Vagina (tissue), 2 donors: ENCODE measurements around the gene TPRG1L. TPM values are rescaled to one million over a fixed set of nuclear protein-coding genes. Genes with fewer than 3 reads are reported as not detected.

Source experiments
- DNase-seq, 2 donors: peaks; one replicate each; pipeline ENCODE4 v3.0.0-alpha.2; 2017; ENCODE audit errors: extremely low spot score in 2 of 2
- H3K27ac ChIP-seq: fragments of 200-600 bp; sonication (generic); one replicate; pipeline ENCODE4 v1.5.1; 2019
- H3K27me3 ChIP-seq: fragments of 200-600 bp; sonication (generic); one replicate; pipeline ENCODE4 v1.5.1; 2019
- H3K36me3 ChIP-seq, 2 donors: fragments of 200-600 bp; sonication (generic); one replicate each; pipeline ENCODE4 v1.5.1; 2017 to 2019
- H3K4me1 ChIP-seq: fragments of 200-600 bp; sonication (generic); one replicate; pipeline ENCODE4 v1.5.1; 2019
- H3K4me3 ChIP-seq, 2 donors: fragments of 200-600 bp; sonication (generic); 1 replicate in 1 of 2; 2 replicates in 1 of 2; pipeline ENCODE4 v1.5.1; 2016 to 2019
- H3K9me3 ChIP-seq: fragments of 200-600 bp; sonication (generic); one replicate; pipeline ENCODE4 v1.5.1; 2019
- CTCF ChIP-seq, 3 experiments: fragments of 450-650 bp in 2 of 3; fragments of 200-600 bp in 1 of 3; sonication (generic) in 1 of 3; IDR thresholded peaks; one replicate each; pipeline ENCODE4 v1.5.1; 2017 to 2019; ENCODE audit warnings: antibody characterized with exemption in 3 of 3, mild to moderate bottlenecking in 2 of 3, moderate library complexity in 2 of 3
- POLR2A ChIP-seq, 2 donors: fragments of 450-650 bp; IDR thresholded peaks; one replicate each; pipeline ENCODE4 v1.6.1; 2017; ENCODE audit warnings: antibody characterized with exemption in 2 of 2, mild to moderate bottlenecking in 2 of 2, moderate library complexity in 2 of 2
- POLR2AphosphoS5 ChIP-seq, 2 donors: sonication (generic); formaldehyde crosslinking; IDR thresholded peaks; one replicate each; pipeline ENCODE4 v1.9.0; 2017; ENCODE audit warnings: antibody characterized with exemption in 2 of 2, mild to moderate bottlenecking in 2 of 2, low read depth in 1 of 2; ENCODE audit not compliant: insufficient read depth in 1 of 2
- intact Hi-C: fragments of 100-400 bp; cut with DNase I; formaldehyde crosslinking; loops from one replicate; pipeline ENCODE4 v1.15.1; 2023
- total RNA-seq: library from RNA; depleted of rRNA; stranded (reverse); fragments of >200 nt; gene quantifications from one replicate; pipeline ENCODE4 v1.2.3, GENCODE V29; 2016

TPRG1L gene
- total RNA-seq, 1 donor from 2014 or later, result 44.9 TPM

GRCh38 chr1:3671371-3672180, 46.8 kb downstream of the TPRG1L start:
- H3K9me3 ChIP-seq, result no peaks in the 10 kb centered on the region
- no peak for DNase-seq
- TF ChIP-seq CTCF (IDR thresholded peaks at IDR 0.05), result no peak
- no peaks in the 10 kb centered on the region for H3K36me3 ChIP-seq
- H3K4me3 ChIP-seq, result no peak overlapping the region
- intact Hi-C loops, result no loop called here
- no peaks in the 10 kb centered on the region for H3K27me3 ChIP-seq
- H3K27ac ChIP-seq, result no peak overlapping the region
- peaks cover 10% of the 10 kb centered on the region for H3K4me1 ChIP-seq

GRCh38 chr1:3672231-3672970, 47.6 kb downstream of the TPRG1L start:
- intact Hi-C loops, result no loop called here
- no peak overlapping the region for H3K4me3 ChIP-seq
- no peaks in the 10 kb centered on the region for H3K36me3 ChIP-seq
- H3K27ac ChIP-seq, result no peak overlapping the region
- peaks cover 10% of the 10 kb centered on the region for H3K4me1 ChIP-seq
- H3K27me3 ChIP-seq, result no peaks in the 10 kb centered on the region
- no peak for DNase-seq
- H3K9me3 ChIP-seq, result no peaks in the 10 kb centered on the region
- no peak for TF ChIP-seq CTCF (IDR thresholded peaks at IDR 0.05)
- TF ChIP-seq POLR2A (IDR thresholded peaks at IDR 0.05), result no peak
- no peak for TF ChIP-seq POLR2AphosphoS5 (IDR thresholded peaks at IDR 0.05; ENCODE audit: insufficient read depth in 1 of 2, low read depth in 1 of 2)

- DNase-seq, result no peak
- Histone ChIP-seq H3K4me3 (no peak overlapping the region), H3K9me3 (no peaks in the 10 kb centered on the region), H3K4me1 (peaks cover 10% of the 10 kb centered on the region), H3K27ac (no peak overlapping the region), H3K27me3 (no peaks in the 10 kb centered on the region), H3K36me3 (no peaks in the 10 kb centered on the region)
- no peak for TF ChIP-seq POLR2AphosphoS5 (IDR thresholded peaks at IDR 0.05; ENCODE audit: insufficient read depth in 1 of 2, low read depth in 1 of 2)
- TF ChIP-seq CTCF (IDR thresholded peaks at IDR 0.05), result no peak
- TF ChIP-seq POLR2A (IDR thresholded peaks at IDR 0.05), result no peak
- intact Hi-C loops, result no loop called here
Observed at GRCh38 chr1:3672971-3673361, 48.2 kb downstream of the TPRG1L start.

- H3K4me3 ChIP-seq, result no peak overlapping the region
- intact Hi-C loops, result no loop called here
- no peaks in the 10 kb centered on the region for H3K36me3 ChIP-seq
- no peak for TF ChIP-seq POLR2AphosphoS5 (IDR thresholded peaks at IDR 0.05; ENCODE audit: insufficient read depth in 1 of 2, low read depth in 1 of 2)
- DNase-seq, result no peak
- H3K27ac ChIP-seq, result no peak overlapping the region
- no peaks in the 10 kb centered on the region for H3K9me3 ChIP-seq
- peaks cover 8% of the 10 kb centered on the region for H3K4me1 ChIP-seq
- no peaks in the 10 kb centered on the region for H3K27me3 ChIP-seq
Observed at GRCh38 chr1:3673381-3674099, 48.7 kb downstream of the TPRG1L start.

GRCh38 chr1:3674100-3675094, 49.6 kb downstream of the TPRG1L start:
- Histone ChIP-seq H3K4me1 (no peaks in the 10 kb centered on the region), H3K27me3 (no peaks in the 10 kb centered on the region), H3K4me3 (no peak overlapping the region), H3K27ac (no peak overlapping the region), H3K9me3 (no peaks in the 10 kb centered on the region), H3K36me3 (no peaks in the 10 kb centered on the region)
- TF ChIP-seq POLR2AphosphoS5 (IDR thresholded peaks at IDR 0.05; ENCODE audit: insufficient read depth in 1 of 2, low read depth in 1 of 2), result no peak
- no peak for TF ChIP-seq POLR2A (IDR thresholded peaks at IDR 0.05)
- no peak for TF ChIP-seq CTCF (IDR thresholded peaks at IDR 0.05)
- no peak for DNase-seq
- intact Hi-C loops, result no loop called here
